ENCODE data around the gene AKAP14.
"Not testable (repeated sequence)": the region's sequence is repeated elsewhere in the genome, so short reads cannot be mapped to it uniquely, and the experiment has no call there.

The AKAP14 gene

DNA sequence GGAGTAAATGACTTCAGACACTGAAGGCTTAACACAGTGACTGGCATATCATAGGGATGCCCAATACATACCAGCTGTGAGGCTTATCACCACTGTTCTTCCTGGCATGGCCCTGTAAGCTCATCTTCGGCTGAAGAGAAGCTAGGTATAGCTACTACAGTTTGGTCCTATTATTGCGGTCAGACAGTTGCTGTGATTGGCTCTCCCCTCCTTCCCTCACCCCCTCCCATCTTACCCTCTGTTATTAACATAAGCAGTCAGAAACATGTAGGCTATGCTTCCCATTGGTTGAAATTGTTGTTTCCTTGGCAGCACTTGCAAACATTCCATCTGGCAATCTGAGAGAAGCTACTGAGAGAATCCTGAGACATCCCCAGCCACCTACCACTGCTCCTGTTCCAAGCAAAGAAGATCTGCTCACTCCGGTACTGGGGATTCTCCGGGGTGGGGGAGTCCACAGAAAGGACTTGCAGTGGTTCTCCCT, at the start of gene AKAP14:
Gene AKAP14, plus strand, starts transcription at position 51 of the 484 bp plus-strand sequence. CDS start 7,331 bp downstream, outside the sequence.
- in situ Hi-C loops (cut with HindIII; ENCODE audit: low sequenced_read_pairs) = no loop called here

DNA sequence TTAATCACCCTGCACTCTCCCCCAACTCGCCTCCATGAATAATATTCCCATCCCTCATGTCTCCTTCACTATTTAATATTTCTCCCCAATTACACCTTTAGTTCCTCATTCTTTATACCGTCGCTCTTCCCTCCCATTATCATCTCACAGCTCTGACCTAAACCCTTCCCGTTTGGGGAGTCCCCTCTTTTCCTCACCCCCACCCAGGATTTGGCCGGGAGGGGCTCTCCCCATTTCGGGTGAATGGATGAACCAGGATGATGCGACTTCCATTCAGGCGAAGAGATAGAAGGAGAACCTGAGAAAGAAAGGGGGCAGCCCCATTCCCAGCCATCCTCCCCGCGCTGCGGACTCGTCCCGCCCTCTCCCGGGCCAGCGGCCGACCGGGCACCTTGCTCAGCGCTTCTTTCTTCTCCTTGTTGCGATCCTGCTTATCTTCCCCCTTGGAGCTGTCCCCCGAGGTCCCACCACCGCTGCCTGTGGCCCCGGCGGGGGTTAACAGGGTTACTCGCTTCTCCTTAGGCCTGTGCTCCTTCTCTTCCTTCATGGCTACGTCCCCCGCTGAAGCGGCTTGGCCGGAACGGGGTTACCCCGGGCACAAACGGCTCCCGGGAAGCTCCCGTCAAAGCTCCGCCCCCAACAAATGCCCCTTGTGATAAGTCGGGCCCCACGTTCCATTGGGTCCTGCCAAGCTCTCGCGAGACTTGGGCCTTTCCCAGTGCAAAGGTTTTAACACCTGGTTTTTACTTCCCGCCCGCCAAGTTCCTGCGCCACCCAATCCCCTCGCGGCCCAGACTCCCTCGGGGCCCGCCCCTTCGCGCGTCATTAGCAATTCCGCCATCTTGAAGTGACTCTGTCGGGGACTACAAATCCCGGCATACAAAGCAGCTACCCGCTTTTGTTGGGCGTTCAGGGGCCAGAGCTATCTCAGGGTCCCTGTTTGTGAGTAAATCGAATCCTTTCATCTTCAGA, 43.0 kb upstream of the AKAP14 start, which contains the start of gene UPF3B:
Gene UPF3B, minus strand, starts transcription at position 582 of the 972 bp plus-strand sequence. Its CDS starts 35 bp downstream, at position 547.
- in situ Hi-C loops (cut with HindIII; ENCODE audit: low sequenced_read_pairs) = no loop called here

DNA sequence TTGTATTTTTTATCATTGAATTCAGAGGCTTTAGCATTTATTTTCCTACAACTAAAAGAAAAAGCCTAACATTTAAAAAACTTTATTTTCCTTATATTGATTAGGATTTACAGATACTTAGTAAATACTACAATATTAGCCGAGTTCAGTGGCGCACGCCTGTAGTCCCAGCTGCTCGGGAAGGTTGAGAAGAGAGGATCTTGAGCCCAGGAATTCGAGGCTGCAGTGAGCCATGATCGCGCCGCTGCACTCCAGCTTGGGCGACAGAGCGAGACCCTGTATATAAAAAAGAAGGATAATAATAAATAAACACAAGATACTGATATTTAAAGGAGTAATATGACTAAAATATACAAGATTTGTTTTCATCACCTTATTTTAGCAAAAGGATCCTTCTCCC, 42.2 kb upstream of the AKAP14 start:
- in situ Hi-C loops (cut with HindIII; ENCODE audit: low sequenced_read_pairs) = no loop called here

- in situ Hi-C loops (cut with HindIII; ENCODE audit: low sequenced_read_pairs) = no loop called here
These were observed 25.0 kb upstream of the AKAP14 start for GRCh38 chrX:119870626-119871131.

GRCh38 chrX:119871245-119871598, 24.5 kb upstream of the AKAP14 start:
- in situ Hi-C loops (cut with HindIII; ENCODE audit: low sequenced_read_pairs) = no loop called here

GRCh38 chrX:119871599-119872395, 23.9 kb upstream of the AKAP14 start, which contains the start of the genes NDUFA1 and RNF113A:
Gene NDUFA1 (plus strand): TSS chrX:119871832. CDS start chrX:119871912, 80 bp downstream.
Gene RNF113A (minus strand): TSS chrX:119871733. CDS start chrX:119871613, 120 bp downstream.
- in situ Hi-C loops (cut with HindIII; ENCODE audit: low sequenced_read_pairs) = no loop called here

GRCh38 chrX:119878740-119879139, 17.0 kb upstream of the AKAP14 start:
- in situ Hi-C loops (cut with HindIII; ENCODE audit: low sequenced_read_pairs) = no loop called here

GRCh38 chrX:119880076-119880475, 15.6 kb upstream of the AKAP14 start:
- in situ Hi-C loops (cut with HindIII; ENCODE audit: low sequenced_read_pairs) = no loop called here

DNA sequence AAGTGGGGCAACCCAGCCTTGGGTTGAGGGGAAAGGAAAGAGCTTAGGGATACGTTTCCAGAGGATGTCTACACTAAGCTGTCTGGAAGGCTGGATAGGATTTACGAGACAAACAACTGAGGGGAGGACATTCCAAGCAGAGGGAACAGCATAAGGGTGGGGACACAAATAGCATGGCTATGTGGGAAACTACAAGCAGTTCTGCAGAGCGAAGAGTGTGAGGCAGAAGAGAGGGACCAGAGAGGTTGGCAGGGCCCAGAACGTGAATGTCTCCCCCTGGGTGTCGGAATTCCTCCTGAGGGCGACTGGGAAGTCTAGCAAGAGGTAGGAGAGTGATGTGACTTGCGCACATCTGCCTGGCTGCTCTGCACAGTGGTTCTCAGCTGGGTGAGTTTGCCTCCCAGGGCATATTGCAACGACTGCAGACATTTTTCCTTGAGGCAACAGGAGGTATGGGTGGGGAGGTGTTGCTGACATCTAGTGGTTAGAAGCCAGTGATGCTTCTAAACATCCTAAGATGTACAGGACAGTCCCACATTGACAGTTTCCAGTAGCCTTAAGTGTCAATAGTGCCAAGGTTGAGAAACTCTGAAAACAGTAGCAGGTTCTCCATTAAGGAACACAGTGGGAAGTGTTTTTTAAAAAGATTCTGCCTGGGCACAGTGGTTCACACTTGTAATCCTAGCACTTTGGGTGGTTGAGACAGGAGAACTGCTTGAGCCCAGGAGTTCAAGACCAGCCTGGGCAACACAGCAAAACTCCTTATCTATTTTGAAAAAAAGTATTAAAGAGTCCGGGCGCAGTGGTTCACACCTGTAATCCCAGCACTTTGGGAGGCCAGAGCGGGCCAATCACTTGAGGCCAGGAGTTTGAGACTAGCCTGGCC, 14.9 kb upstream of the AKAP14 start:
- in situ Hi-C loops (cut with HindIII; ENCODE audit: low sequenced_read_pairs) = no loop called here

GRCh38 chrX:119885554-119886428, 9.9 kb upstream of the AKAP14 start:
- in situ Hi-C loops (cut with HindIII; ENCODE audit: low sequenced_read_pairs) = no loop called here

GRCh38 chrX:119887721-119888425, 7.8 kb upstream of the AKAP14 start:
- in situ Hi-C loops (cut with HindIII; ENCODE audit: low sequenced_read_pairs) = no loop called here

DNA sequence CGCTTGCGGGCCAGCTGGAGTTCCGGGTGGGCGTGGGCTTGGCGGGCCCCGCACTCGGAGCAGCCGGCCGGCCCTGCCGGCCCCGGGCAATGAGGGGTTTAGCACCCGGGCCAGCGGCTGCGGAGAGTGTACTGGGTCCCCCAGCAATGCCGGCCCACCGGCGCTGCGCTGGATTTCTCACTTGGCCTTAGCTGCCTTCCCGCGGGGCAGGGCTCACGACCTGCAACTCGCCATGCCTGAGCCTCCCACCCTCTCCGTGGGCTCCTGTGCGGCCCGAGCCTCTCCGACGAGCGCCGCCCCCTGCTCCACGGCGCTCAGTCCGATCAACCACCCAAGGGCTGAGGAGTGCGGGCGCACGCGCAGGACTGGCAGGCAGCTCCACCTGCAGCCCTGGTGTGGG, 5.1 kb upstream of the AKAP14 start:
- in situ Hi-C loops (cut with HindIII; ENCODE audit: low sequenced_read_pairs) = not testable (repeated sequence)

DNA sequence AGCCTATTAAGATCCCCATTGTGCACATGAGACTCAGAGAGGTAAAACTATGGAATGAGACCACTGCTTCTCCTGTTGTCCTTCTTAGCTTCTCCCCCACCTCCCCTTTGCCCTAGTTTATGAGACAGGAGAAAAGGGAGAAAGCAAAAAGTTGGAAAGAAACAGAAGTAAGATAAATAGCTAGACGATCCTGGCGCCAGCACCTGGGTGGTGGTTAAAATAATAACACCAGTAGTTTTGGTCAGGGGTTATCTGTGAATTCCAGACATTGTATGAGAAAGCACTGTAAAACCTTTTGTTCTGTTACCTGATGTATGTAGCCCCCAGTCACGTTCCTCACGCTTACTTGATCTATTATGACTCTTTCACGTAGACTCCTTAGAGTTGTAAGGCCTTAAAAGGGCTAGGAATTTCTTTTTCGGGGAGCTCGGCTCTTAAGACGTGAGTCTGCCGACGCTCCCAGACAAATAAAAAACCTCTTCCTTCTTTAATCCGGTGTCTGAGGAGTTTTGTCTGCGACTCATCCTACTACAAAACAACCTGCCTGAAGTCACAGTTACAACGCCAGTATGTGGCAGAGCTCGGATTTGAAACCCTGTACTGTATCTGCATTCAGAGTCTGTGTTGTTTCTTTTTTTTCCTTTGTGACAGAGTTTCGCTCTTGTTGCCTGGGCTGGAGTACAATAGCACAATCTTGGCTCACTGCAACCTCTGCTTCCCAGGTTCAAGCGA, 3.6 kb upstream of the AKAP14 start:
- in situ Hi-C loops (cut with HindIII; ENCODE audit: low sequenced_read_pairs) = not testable (repeated sequence)

- in situ Hi-C loops (cut with HindIII; ENCODE audit: low sequenced_read_pairs) = no loop called here
These were observed 3.4 kb downstream of the AKAP14 start for GRCh38 chrX:119899125-119899524.

GRCh38 chrX:119900976-119901375, 5.3 kb downstream of the AKAP14 start:
- in situ Hi-C loops (cut with HindIII; ENCODE audit: low sequenced_read_pairs) = no loop called here

- in situ Hi-C loops (cut with HindIII; ENCODE audit: low sequenced_read_pairs) = no loop called here
These were observed 20.6 kb downstream of the AKAP14 start for GRCh38 chrX:119916310-119916709.

GRCh38 chrX:119917877-119918276, 22.2 kb downstream of the AKAP14 start:
- in situ Hi-C loops (cut with HindIII; ENCODE audit: low sequenced_read_pairs) = no loop called here

Data from endothelial cell of hepatic sinusoid (primary cell).